Osteocyte (in vitro differentiated cells): ENCODE measurements around the gene INO80E. TPM values are rescaled to one million over a fixed set of nuclear protein-coding genes. Genes with fewer than 3 reads are reported as not detected.
"Not testable (repeated sequence)": the region's sequence is repeated elsewhere in the genome, so short reads cannot be mapped to it uniquely, and the experiment has no call there.

ENCODE experiments used
- DNase-seq: peaks from one replicate; pipeline ENCODE4 v3.0.0; 2021; ENCODE audit warnings: mixed read lengths; ENCODE audit not compliant: unreplicated experiment; ENCODE audit errors: extremely low spot score
- H3K27ac Mint-ChIP-seq: one replicate; pipeline ENCODE4 v1.8.0; 2021; ENCODE audit warnings: mild to moderate bottlenecking, mixed read lengths; ENCODE audit not compliant: unreplicated experiment
- H3K27me3 Mint-ChIP-seq: one replicate; pipeline ENCODE4 v1.8.0; 2021; ENCODE audit warnings: mixed read lengths; ENCODE audit not compliant: unreplicated experiment
- H3K36me3 Mint-ChIP-seq: one replicate; pipeline ENCODE4 v1.8.0; 2021; ENCODE audit warnings: mixed read lengths; ENCODE audit not compliant: unreplicated experiment
- H3K4me1 Mint-ChIP-seq: one replicate; pipeline ENCODE4 v1.8.0; 2021; ENCODE audit warnings: mixed read lengths; ENCODE audit not compliant: unreplicated experiment
- H3K4me3 Mint-ChIP-seq: one replicate; pipeline ENCODE4 v1.8.0; 2021; ENCODE audit warnings: mild to moderate bottlenecking, moderate library complexity, mixed read lengths; ENCODE audit not compliant: unreplicated experiment
- H3K9me3 Mint-ChIP-seq: one replicate; pipeline ENCODE4 v1.8.0; 2021; ENCODE audit warnings: mixed read lengths; ENCODE audit not compliant: unreplicated experiment
- total RNA-seq: library from RNA; stranded (reverse); gene quantifications from 2 replicates; pipeline ENCODE4 v1.2.1, GENCODE V29; 2021
- TF ChIP-seq, protein P1 (sequence below): fragments of 200-600 bp; sonication (generic); IDR thresholded peaks from 2 replicates; pipeline ENCODE4 v1.5.0; 2021; ENCODE audit warnings: antibody characterized with exemption, mild to moderate bottlenecking, moderate library complexity

INO80E gene
- total RNA-seq, 1 donor from 2014 or later: 77.0 TPM

- Mint-ChIP-seq H3K4me1 (peaks cover 8% of the 10 kb centered on the region), H3K27ac (no peak within 1 kb of the TSS), H3K9me3 (no peaks in the 10 kb centered on the region), H3K27me3 (peaks cover 11% of the 10 kb centered on the region), H3K4me3 (peak within 1 kb of the TSS; percentile 73), H3K36me3 (no peaks in the 10 kb centered on the region)
- TF ChIP-seq, protein P1, sequence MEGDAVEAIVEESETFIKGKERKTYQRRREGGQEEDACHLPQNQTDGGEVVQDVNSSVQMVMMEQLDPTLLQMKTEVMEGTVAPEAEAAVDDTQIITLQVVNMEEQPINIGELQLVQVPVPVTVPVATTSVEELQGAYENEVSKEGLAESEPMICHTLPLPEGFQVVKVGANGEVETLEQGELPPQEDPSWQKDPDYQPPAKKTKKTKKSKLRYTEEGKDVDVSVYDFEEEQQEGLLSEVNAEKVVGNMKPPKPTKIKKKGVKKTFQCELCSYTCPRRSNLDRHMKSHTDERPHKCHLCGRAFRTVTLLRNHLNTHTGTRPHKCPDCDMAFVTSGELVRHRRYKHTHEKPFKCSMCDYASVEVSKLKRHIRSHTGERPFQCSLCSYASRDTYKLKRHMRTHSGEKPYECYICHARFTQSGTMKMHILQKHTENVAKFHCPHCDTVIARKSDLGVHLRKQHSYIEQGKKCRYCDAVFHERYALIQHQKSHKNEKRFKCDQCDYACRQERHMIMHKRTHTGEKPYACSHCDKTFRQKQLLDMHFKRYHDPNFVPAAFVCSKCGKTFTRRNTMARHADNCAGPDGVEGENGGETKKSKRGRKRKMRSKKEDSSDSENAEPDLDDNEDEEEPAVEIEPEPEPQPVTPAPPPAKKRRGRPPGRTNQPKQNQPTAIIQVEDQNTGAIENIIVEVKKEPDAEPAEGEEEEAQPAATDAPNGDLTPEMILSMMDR: no peak
- no peak for DNase-seq
These were observed 15.0 kb downstream of the INO80E start, which contains the start of gene DOC2A for GRCh38 chr16:30010844-30011713. Gene DOC2A (minus strand): TSS chr16:30011027. CDS start chr16:30010222, 805 bp downstream.

- DNase-seq: no peak
- TF ChIP-seq, protein P1: no peak
- H3K4me1 Mint-ChIP-seq: peaks cover 8% of the 10 kb centered on the region
- H3K9me3 Mint-ChIP-seq: no peaks in the 10 kb centered on the region
- no peaks in the 10 kb centered on the region for H3K36me3 Mint-ChIP-seq
- H3K27me3 Mint-ChIP-seq: peaks cover 11% of the 10 kb centered on the region
- H3K4me3 Mint-ChIP-seq: peak overlapping the region; percentile 73
- H3K27ac Mint-ChIP-seq: no peak overlapping the region
These were observed 15.9 kb downstream of the INO80E start for GRCh38 chr16:30011714-30012504.

DNA sequence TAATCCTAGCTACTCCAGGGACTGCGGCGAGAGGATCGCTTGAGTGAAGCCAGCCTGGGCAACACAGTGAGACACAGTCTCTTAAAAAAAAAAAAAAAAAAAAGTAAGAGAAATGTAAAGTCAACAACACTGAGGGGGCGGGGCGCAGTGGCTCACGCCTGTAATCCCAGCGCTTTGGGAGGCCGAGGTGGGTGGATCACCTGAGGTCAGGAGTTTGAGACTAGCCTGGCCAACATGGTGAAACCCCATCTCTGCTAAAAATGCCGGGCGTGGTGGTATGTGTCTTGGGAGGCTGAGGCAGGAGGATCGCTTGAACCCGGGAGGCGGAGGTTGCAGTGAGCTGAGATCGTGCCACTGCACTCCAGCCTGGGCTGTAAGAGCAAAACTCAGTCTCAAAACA, 16.6 kb downstream of the INO80E start:
- H3K27ac Mint-ChIP-seq, H3K9me3 Mint-ChIP-seq, H3K4me1 Mint-ChIP-seq, H3K4me3 Mint-ChIP-seq, DNase-seq, H3K36me3 Mint-ChIP-seq: not testable (repeated sequence)
- peaks cover 13% of the 10 kb centered on the region for H3K27me3 Mint-ChIP-seq

DNA sequence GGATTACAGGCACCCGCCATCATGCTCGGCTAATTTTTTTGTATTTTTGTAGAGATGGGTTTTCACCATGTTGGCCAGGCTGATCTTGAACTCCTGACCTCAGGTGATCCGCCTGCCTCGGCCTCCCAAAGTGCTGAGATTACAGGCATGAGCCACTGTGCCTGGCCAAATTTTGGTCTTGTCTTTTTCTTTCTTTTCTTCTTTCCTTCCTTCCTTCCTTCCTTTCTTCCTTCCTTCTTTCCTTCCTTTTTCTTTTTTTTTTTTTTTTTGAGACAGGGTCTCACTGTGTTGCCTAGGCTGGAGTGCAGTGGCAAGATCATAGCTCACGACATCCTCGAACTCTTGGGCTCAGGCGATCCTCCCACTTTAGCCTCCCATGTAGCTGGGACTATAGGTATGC, 19.4 kb downstream of the INO80E start:
- not testable (repeated sequence) for H3K4me1 Mint-ChIP-seq, DNase-seq, H3K4me3 Mint-ChIP-seq, H3K36me3 Mint-ChIP-seq, H3K27ac Mint-ChIP-seq, H3K9me3 Mint-ChIP-seq
- peaks cover 16% of the 10 kb centered on the region for H3K27me3 Mint-ChIP-seq

GRCh38 chr16:30016555-30017276, 20.7 kb downstream of the INO80E start:
- TF ChIP-seq, protein P1: no peak
- no peak for DNase-seq
- Mint-ChIP-seq H3K36me3 (no peaks in the 10 kb centered on the region), H3K27me3 (peaks cover 14% of the 10 kb centered on the region), H3K4me1 (peaks cover 10% of the 10 kb centered on the region), H3K9me3 (no peaks in the 10 kb centered on the region), H3K4me3 (no peak overlapping the region), H3K27ac (no peak overlapping the region)
